GM13976 (cell line): Measurements from ENCODE around the gene STAB2.
A peak's percentile ranks its signal among the peaks of the same experiment; 100 is the strongest.

Experiments
- DNase-seq: peaks from one replicate; pipeline ENCODE4 v3.0.0; 2012; ENCODE audit warnings: low spot score
- in situ Hi-C: fragments of 300-500 bp; cut with MboI; formaldehyde crosslinking; loops from one replicate; pipeline ENCODE4 v1.12.0; 2022; ENCODE audit warnings: low sequenced_read_pairs, mixed read lengths, inconsistent platforms; ENCODE audit not compliant: unreplicated experiment
- TF ChIP-seq, protein P1 (sequence below): IDR thresholded peaks from 2 replicates; pipeline ENCODE4 v1.5.1; 2012; ENCODE audit warnings: borderline replicate concordance, mild to moderate bottlenecking; ENCODE audit not compliant: insufficient read depth; ENCODE audit errors: extremely low read depth, missing control alignments, control extremely low read depth

The STAB2 gene

DNA sequence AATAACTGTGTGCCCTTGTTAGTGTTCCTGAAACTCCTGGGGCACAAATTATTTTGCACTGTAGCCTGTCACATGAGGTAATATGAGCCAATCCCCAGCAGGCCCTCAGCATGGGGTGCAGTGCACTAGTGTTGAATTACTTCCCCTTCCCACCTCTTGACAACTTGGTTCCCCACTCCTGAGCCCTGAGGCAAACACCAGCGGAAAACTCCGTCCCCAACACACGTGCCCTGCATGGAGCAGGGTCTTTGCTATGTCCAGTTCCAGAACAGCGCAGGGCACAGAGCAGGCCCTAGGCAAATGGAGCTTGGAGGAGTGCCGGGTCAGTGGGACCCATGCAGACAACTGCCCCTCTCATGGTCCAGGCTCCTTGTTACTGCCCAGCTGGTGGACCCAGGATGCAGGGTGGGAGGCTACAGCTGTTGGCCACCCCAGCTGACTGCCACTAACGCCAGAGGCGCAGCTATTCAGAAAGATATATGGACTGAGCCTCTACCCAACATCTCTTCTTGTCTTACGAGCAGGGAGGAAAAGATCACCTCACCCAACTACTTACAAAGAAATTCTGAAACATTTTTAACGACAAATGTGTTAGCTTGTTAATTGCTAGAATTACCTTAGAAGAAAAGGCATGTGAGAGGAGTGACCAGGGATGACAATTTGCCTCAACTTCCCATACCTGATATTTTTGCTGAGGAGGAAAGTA is 182.3 kb downstream of the STAB2 start:
- TF ChIP-seq, protein P1, sequence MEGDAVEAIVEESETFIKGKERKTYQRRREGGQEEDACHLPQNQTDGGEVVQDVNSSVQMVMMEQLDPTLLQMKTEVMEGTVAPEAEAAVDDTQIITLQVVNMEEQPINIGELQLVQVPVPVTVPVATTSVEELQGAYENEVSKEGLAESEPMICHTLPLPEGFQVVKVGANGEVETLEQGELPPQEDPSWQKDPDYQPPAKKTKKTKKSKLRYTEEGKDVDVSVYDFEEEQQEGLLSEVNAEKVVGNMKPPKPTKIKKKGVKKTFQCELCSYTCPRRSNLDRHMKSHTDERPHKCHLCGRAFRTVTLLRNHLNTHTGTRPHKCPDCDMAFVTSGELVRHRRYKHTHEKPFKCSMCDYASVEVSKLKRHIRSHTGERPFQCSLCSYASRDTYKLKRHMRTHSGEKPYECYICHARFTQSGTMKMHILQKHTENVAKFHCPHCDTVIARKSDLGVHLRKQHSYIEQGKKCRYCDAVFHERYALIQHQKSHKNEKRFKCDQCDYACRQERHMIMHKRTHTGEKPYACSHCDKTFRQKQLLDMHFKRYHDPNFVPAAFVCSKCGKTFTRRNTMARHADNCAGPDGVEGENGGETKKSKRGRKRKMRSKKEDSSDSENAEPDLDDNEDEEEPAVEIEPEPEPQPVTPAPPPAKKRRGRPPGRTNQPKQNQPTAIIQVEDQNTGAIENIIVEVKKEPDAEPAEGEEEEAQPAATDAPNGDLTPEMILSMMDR, result no peak
- no peak for DNase-seq
- in situ Hi-C loops, result no loop called here

DNA sequence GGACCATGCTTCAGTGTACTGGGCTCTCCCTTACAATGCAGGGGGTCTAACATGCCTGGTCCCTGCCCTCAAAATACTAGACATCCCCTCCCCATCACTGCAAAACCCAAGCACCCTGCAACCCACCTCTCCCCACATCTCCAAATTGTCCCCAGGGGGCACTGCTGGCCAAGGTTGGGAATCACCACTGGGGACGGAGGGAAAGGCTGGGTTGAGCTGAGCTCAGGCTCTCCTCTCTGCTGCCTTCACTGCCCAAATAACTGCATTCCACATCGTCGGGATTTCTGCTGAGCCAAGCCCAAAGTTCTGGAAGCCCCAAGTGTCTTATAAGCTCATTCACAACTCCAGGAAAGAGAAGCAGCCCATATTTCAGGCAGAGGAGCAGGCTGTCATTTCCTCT is 184.4 kb downstream of the STAB2 start:
- no peak for DNase-seq
- TF ChIP-seq, protein P1, result peak; percentile 16
- in situ Hi-C loops, result no loop called here

DNA sequence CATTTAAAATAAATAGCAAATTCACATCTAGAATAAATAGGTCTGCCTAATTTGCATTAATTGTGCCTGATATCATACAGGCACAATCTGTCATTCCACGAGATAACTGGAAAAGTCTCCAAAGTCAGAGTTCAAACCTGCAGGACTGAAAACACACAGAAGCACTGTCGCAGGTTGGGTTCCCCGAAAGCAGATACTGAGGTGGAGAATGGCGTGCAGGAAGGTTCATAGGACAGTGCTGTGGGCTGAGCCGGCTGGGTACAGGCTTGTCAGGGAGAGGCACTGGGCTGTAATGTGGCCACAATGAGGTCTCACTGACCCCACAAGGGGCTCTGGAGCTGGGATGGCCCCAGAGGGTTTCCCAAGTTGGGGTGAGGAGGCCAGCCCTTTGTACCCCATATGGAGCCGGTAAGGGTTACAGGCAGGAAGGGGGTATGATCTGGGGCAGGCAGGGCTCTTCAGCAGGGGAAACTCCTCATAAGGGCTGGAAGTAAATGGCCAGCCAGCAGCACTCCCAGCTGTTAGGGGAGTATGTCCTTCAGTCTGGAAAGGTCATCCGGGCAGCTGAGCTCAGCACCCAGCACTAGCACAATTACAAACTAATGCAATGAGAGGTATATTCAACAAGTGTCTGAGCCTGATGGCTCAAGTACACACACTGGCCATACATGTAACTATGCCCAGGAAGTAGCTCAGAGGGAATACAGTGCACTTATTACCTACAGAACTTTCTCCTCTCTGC is 185.5 kb downstream of the STAB2 start:
- in situ Hi-C loops, result no loop called here
- no peak for DNase-seq
- TF ChIP-seq, protein P1, result no peak

DNA sequence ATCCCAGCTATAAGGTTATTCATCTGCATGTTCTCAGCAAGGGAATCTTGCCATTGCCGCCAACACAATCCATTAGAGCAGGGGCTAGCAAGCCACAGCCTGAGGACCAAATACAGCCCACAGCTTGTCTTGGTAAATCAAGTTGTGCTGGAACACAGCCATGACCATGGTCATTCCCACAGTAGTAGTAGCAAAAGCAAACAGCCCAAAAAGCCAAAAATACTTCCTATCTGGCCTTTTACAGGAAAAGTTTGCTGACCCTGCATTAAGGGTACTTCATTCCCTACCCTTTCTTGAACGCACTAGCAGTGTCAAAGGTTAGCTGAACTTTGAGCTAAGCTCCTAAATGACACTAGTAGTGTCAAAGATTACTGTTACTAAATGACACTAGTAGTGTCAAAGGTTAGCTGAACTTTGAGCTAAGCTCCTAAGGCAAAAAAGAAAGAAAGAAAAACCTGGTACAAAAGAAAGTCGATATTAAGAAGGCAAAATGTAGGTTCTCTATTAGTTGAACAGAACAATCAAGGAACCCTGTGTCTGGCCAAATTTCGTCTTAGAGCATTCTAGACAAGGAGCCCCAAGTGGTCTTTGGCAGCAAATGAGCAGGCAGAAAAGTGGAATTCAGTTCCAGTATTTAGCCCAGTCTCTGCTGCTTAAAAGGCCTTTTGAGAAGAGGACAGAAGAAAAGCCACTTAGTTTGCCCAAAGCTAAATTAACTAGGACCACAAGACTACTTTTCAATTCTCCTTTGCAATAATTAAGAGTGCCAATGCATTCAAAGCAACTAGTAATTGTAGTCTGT is 186.2 kb downstream of the STAB2 start:
- in situ Hi-C loops, result no loop called here
- TF ChIP-seq, protein P1, result no peak
- DNase-seq, result no peak

DNA sequence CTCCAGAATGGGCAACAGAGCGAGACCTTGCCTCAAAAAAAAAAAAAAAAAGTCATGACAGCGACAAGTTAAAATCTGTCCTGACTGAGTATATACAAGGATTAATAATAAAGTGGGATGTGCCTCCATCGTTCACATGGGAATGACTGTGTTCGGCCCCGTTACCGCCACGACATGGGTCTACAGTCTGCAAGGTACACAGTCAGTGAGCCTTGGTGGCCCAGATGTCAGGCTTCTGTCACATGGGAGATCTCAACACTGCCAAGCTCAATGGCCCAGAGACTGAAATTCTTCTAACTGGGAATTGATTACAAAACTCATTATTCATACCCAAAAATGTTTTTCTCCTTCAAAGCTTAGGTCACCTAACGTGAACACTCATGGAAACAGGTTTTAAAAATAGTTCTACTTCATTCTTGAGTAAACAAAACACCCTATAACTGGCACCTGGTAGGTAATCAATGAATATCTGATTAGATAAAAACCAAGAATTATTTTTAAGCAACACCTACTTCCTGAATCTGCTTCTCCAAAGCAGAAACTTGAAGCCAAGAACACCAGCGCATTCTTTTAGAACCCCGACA is 188.0 kb downstream of the STAB2 start:
- in situ Hi-C loops, result no loop called here
- TF ChIP-seq, protein P1, result no peak
- DNase-seq, result no peak

DNA sequence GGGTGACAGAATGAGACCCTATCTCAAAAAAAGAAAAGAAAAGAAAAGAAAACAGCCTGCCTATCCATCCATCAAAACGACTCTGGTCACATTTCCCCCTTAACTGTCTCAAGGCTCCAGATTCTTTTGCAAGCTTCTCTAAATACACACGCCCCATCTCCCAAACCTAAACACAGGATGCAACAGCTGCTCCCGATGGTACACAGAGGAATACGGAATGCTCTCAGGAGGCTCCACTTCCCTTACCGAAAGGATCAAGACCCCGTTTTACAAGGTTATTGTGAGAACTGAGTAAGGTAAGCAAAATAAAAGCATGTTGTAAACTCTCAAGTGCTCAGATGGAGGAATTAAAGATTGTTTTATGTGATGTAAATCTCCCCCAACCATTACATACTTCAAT is 191.7 kb downstream of the STAB2 start:
- in situ Hi-C loops, result no loop called here
- no peak for DNase-seq
- TF ChIP-seq, protein P1, result no peak
